H9 (cell line): ENCODE data around the gene VTCN1. TPM values are rescaled to one million over a fixed set of nuclear protein-coding genes. Genes with fewer than 3 reads are reported as not detected.

Experiments used
- DNase-seq: peaks from one replicate; pipeline ENCODE4 v3.0.0-alpha.2; 2017
- H2AFZ ChIP-seq: one replicate; pipeline ENCODE4 v1.6.1; 2013; ENCODE audit warnings: mild to moderate bottlenecking, low read length, control low read depth, moderate library complexity
- H2AK5ac ChIP-seq: 2 replicates; pipeline ENCODE4 v1.6.1; 2013; ENCODE audit warnings: low read length, control low read depth, mixed read lengths; ENCODE audit not compliant: insufficient read length
- H2BK120ac ChIP-seq: one replicate; pipeline ENCODE4 v1.6.1; 2013; ENCODE audit warnings: low read depth, mild to moderate bottlenecking, low read length, control low read depth, inconsistent platforms; ENCODE audit not compliant: poor library complexity, severe bottlenecking
- H2BK12ac ChIP-seq: 2 replicates; pipeline ENCODE4 v1.6.1; 2013; ENCODE audit warnings: low read length, control low read depth, mixed read lengths, low read depth; ENCODE audit not compliant: insufficient read length
- H2BK15ac ChIP-seq: 2 replicates; pipeline ENCODE4 v1.6.1; 2013; ENCODE audit warnings: low read depth, low read length, control low read depth
- H2BK20ac ChIP-seq: one replicate; pipeline ENCODE4 v1.6.1; 2013; ENCODE audit warnings: low read depth, mild to moderate bottlenecking, low read length, control low read depth, inconsistent platforms; ENCODE audit not compliant: poor library complexity, severe bottlenecking
- H2BK5ac ChIP-seq: 2 replicates; pipeline ENCODE4 v1.6.1; 2013; ENCODE audit warnings: low read length, control low read depth, mixed read lengths; ENCODE audit not compliant: insufficient read length
- H3K14ac ChIP-seq: 2 replicates; pipeline ENCODE4 v1.6.1; 2013; ENCODE audit warnings: low read length, control low read depth; ENCODE audit not compliant: insufficient read depth
- H3K18ac ChIP-seq: 2 replicates; pipeline ENCODE4 v1.6.1; 2013; ENCODE audit warnings: low read depth, mild to moderate bottlenecking, mixed read lengths, low read length, control low read depth; ENCODE audit not compliant: insufficient read length
- H3K23ac ChIP-seq: 2 replicates; pipeline ENCODE4 v1.6.1; 2013; ENCODE audit warnings: low read length, control low read depth, mixed read lengths, low read depth; ENCODE audit not compliant: insufficient read length
- H3K23me2 ChIP-seq: 2 replicates; pipeline ENCODE4 v1.6.1; 2013; ENCODE audit warnings: low read depth, mild to moderate bottlenecking, mixed read lengths, low read length, control low read depth; ENCODE audit not compliant: insufficient read length, poor library complexity, severe bottlenecking
- H3K27ac ChIP-seq: 2 replicates; pipeline ENCODE4 v1.5.1; 2013; ENCODE audit warnings: low read length, control low read depth, mixed read lengths, low read depth; ENCODE audit not compliant: insufficient read length
- H3K27me3 ChIP-seq: 2 replicates; pipeline ENCODE4 v1.6.1; 2013; ENCODE audit warnings: low read length, control low read depth, inconsistent platforms; ENCODE audit not compliant: insufficient read depth
- H3K4ac ChIP-seq: 2 replicates; pipeline ENCODE4 v1.6.1; 2013; ENCODE audit warnings: low read depth, mild to moderate bottlenecking, control low read depth, inconsistent platforms, low read length, moderate library complexity
- H3K4me1 ChIP-seq: 2 replicates; pipeline ENCODE4 v1.6.1; 2013; ENCODE audit warnings: low read length, control low read depth, inconsistent platforms; ENCODE audit not compliant: insufficient read depth
- H3K4me2 ChIP-seq: 2 replicates; pipeline ENCODE4 v1.6.1; 2013; ENCODE audit warnings: low read length, control low read depth, mixed read lengths; ENCODE audit not compliant: insufficient read length, insufficient read depth
- H3K56ac ChIP-seq: 2 replicates; pipeline ENCODE4 v1.6.1; 2013; ENCODE audit warnings: low read depth, mild to moderate bottlenecking, mixed read lengths, low read length, control low read depth; ENCODE audit not compliant: insufficient read length
- H3K79me1 ChIP-seq: 2 replicates; pipeline ENCODE4 v1.6.1; 2013; ENCODE audit warnings: low read depth, mild to moderate bottlenecking, moderate library complexity, low read length, control low read depth, inconsistent platforms; ENCODE audit not compliant: insufficient read depth, poor library complexity, severe bottlenecking
- H3K79me2 ChIP-seq: 2 replicates; pipeline ENCODE4 v1.6.1; 2013; ENCODE audit warnings: low read length, control low read depth, inconsistent platforms; ENCODE audit not compliant: insufficient read depth
- H3K9ac ChIP-seq: 2 replicates; pipeline ENCODE4 v1.6.1; 2013; ENCODE audit warnings: low read length, control low read depth, mixed read lengths; ENCODE audit not compliant: insufficient read length; ENCODE audit errors: extremely low read depth
- H3K9me3 ChIP-seq: one replicate; pipeline ENCODE4 v1.6.1; 2013; ENCODE audit warnings: low read depth, low read length, inconsistent platforms; ENCODE audit not compliant: control insufficient read depth
- H3T11ph ChIP-seq: one replicate; pipeline ENCODE4 v1.6.1; 2013; ENCODE audit warnings: mild to moderate bottlenecking, low read length, control low read depth, inconsistent platforms
- H4K20me1 ChIP-seq: one replicate; pipeline ENCODE4 v1.6.1; 2013; ENCODE audit not compliant: control insufficient read depth, insufficient read length, insufficient read depth
- H4K5ac ChIP-seq: 2 replicates; pipeline ENCODE4 v1.6.1; 2013; ENCODE audit warnings: low read depth, mild to moderate bottlenecking, mixed read lengths, low read length, control low read depth; ENCODE audit not compliant: insufficient read length
- H4K8ac ChIP-seq: replicated peaks from 2 replicates; pipeline ENCODE4 v1.6.1; 2013; ENCODE audit warnings: low read length, control low read depth, mixed read lengths, low read depth; ENCODE audit not compliant: insufficient read length
- H4K91ac ChIP-seq: 2 replicates; pipeline ENCODE4 v1.6.1; 2013; ENCODE audit warnings: low read depth, mild to moderate bottlenecking, moderate library complexity, mixed read lengths, low read length, control low read depth; ENCODE audit not compliant: insufficient read length
- H3K27ac Mint-ChIP-seq, 3 experiments: 2 replicates in 2 of 3; 3 replicates in 1 of 3; pipeline ENCODE4 v1.8.0; 2020 to 2021; ENCODE audit warnings: mixed read lengths in 3 of 3, mild to moderate bottlenecking in 1 of 3, moderate library complexity in 1 of 3
- H3K27me3 Mint-ChIP-seq: 2 replicates; pipeline ENCODE4 v1.8.0; 2021; ENCODE audit warnings: low read depth, mild to moderate bottlenecking, moderate library complexity, mixed read lengths
- H3K36me3 Mint-ChIP-seq, 3 experiments: 2 replicates in 2 of 3; 3 replicates in 1 of 3; pipeline ENCODE4 v1.8.0; 2020 to 2021; ENCODE audit warnings: low read depth in 3 of 3, mixed read lengths in 3 of 3; ENCODE audit not compliant: insufficient read depth in 1 of 3
- H3K4me1 Mint-ChIP-seq, 2 experiments: 2 replicates each; pipeline ENCODE4 v1.8.0; 2020; ENCODE audit warnings: mixed read lengths in 2 of 2
- H3K4me3 Mint-ChIP-seq, 2 experiments: 2 replicates in 1 of 2; 3 replicates in 1 of 2; pipeline ENCODE4 v1.8.0; 2020 to 2021; ENCODE audit warnings: mild to moderate bottlenecking in 2 of 2, mixed read lengths in 2 of 2, moderate library complexity in 1 of 2
- H3K9me3 Mint-ChIP-seq, 2 experiments: 2 replicates in 1 of 2; 3 replicates in 1 of 2; pipeline ENCODE4 v1.8.0; 2020; ENCODE audit warnings: mild to moderate bottlenecking in 2 of 2, mixed read lengths in 2 of 2, moderate library complexity in 1 of 2
- WGBS: extraction: QIAGEN DNeasy Blood & Tissue Kit; methylation state at CpG from one replicate; pipeline ENCODE4 v1.1.7; 2013; ENCODE audit warnings: missing lambda C conversion rate, low lambda C conversion rate, mixed read lengths; ENCODE audit not compliant: insufficient read length; ENCODE audit errors: extremely low coverage; 5-methylcytosine and 5-hydroxymethylcytosine counted together
- total RNA-seq: library from RNA; stranded (reverse); gene quantifications from 2 replicates; pipeline ENCODE4 v1.2.1, GENCODE V29; 2021
- TF ChIP-seq, protein P1 (sequence below): fragments of 200-600 bp; sonication (generic); conservative IDR thresholded peaks from 3 replicates; pipeline ENCODE4 v1.8.0; 2021; ENCODE audit warnings: antibody characterized with exemption, mild to moderate bottlenecking

VTCN1 gene
- total RNA-seq, 1 experiment from 2014 or later: 0.33 TPM

DNA sequence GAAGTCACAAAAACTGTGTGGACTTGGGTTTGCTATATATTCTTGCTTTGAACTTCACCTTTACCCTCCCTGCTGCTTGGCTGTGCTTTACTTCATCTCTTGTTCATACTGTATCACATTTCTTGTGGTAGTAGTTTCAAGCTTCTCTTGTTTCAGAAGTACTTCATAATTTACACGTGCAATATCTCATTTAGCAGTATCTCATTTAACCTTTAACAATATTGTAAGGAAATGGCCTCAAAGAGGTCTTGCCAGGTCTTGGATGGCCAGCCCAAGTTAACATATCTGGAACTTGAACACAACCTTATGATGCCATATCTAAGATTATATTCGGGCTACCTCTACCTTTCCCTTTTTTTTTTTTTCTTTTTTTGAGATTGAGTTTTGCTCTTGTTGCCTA lies 87.5 kb downstream of the VTCN1 start:
- H4K5ac ChIP-seq: no peak overlapping the region
- H2AK5ac ChIP-seq: no peak overlapping the region
- TF ChIP-seq, protein P1, sequence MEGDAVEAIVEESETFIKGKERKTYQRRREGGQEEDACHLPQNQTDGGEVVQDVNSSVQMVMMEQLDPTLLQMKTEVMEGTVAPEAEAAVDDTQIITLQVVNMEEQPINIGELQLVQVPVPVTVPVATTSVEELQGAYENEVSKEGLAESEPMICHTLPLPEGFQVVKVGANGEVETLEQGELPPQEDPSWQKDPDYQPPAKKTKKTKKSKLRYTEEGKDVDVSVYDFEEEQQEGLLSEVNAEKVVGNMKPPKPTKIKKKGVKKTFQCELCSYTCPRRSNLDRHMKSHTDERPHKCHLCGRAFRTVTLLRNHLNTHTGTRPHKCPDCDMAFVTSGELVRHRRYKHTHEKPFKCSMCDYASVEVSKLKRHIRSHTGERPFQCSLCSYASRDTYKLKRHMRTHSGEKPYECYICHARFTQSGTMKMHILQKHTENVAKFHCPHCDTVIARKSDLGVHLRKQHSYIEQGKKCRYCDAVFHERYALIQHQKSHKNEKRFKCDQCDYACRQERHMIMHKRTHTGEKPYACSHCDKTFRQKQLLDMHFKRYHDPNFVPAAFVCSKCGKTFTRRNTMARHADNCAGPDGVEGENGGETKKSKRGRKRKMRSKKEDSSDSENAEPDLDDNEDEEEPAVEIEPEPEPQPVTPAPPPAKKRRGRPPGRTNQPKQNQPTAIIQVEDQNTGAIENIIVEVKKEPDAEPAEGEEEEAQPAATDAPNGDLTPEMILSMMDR: no peak
- no peaks in the 10 kb centered on the region for H3K79me1 ChIP-seq
- H2BK20ac ChIP-seq: no peak overlapping the region
- H4K20me1 ChIP-seq: no peaks in the 10 kb centered on the region
- no peak overlapping the region for H2AFZ ChIP-seq
- no CpG with 5 or more reads among the region's 2 CpGs for WGBS
- no peaks in the 10 kb centered on the region for H3K9me3 ChIP-seq
- peaks cover 8% of the 10 kb centered on the region for H3K23me2 ChIP-seq
- H3K23ac ChIP-seq: no peak overlapping the region
- H3K4me2 ChIP-seq: no peak overlapping the region
- H2BK15ac ChIP-seq: no peak overlapping the region
- no peak for DNase-seq
- no peak overlapping the region for H3K14ac ChIP-seq
- H2BK120ac ChIP-seq: no peak overlapping the region
- peaks cover 0 to 7% (median 4%) of the 10 kb centered on the region in 3 experiments; a peak in 4 of 7 replicates for H3K36me3 Mint-ChIP-seq
- no peak overlapping the region for H3K18ac ChIP-seq
- no peak overlapping the region for H2BK5ac ChIP-seq
- H3K56ac ChIP-seq: no peak overlapping the region
- no peak overlapping the region for H3K9ac ChIP-seq
- peaks cover 0 to 2% of the 10 kb centered on the region in 2 experiments; a peak in 1 of 5 replicates for H3K9me3 Mint-ChIP-seq
- H3K4me1 ChIP-seq: no peaks in the 10 kb centered on the region
- H3K4me1 Mint-ChIP-seq: peaks cover 22% of the 10 kb centered on the region in 2 experiments
- H4K8ac ChIP-seq: no peak overlapping the region
- no peaks in the 10 kb centered on the region for H3K27me3 ChIP-seq
- H4K91ac ChIP-seq: no peak overlapping the region
- no peak overlapping the region for H3K27ac Mint-ChIP-seq
- H3K4ac ChIP-seq: no peak overlapping the region
- H2BK12ac ChIP-seq: no peak overlapping the region
- no peak overlapping the region for H3K4me3 Mint-ChIP-seq
- H3T11ph ChIP-seq: no peak overlapping the region
- no peaks in the 10 kb centered on the region; the same call in 1 of the 2 replicates for H3K27me3 Mint-ChIP-seq
- no peak overlapping the region for H3K27ac ChIP-seq
- H3K79me2 ChIP-seq: no peaks in the 10 kb centered on the region
